ENCODE results near the gene PTPN2.

The PTPN2 gene

GRCh38 chr18:12857215-12857905 is 26.7 kb downstream of the PTPN2 start:
- no peak for DNase-seq

- no peak for DNase-seq
These were observed 28.1 kb downstream of the PTPN2 start for GRCh38 chr18:12855916-12856315.

- DNase-seq, result no peak
These were observed 31.3 kb downstream of the PTPN2 start for GRCh38 chr18:12852566-12853315.

- no peak for DNase-seq
These were observed 32.3 kb downstream of the PTPN2 start for GRCh38 chr18:12851716-12852115.

- DNase-seq, result no peak
These were observed 34.5 kb downstream of the PTPN2 start for GRCh38 chr18:12849548-12849947.

- no peak for DNase-seq
These were observed 35.6 kb downstream of the PTPN2 start for GRCh38 chr18:12848405-12848804.

- no peak for DNase-seq
These were observed 39.6 kb downstream of the PTPN2 start for GRCh38 chr18:12844391-12844790.

- DNase-seq, result no peak
These were observed 40.4 kb downstream of the PTPN2 start for GRCh38 chr18:12843420-12844350.

GRCh38 chr18:12842459-12843380 is 41.3 kb downstream of the PTPN2 start:
- no peak for DNase-seq

- DNase-seq, result no peak
These were observed 43.0 kb downstream of the PTPN2 start for GRCh38 chr18:12841070-12841469.

GRCh38 chr18:12840382-12840781 is 43.7 kb downstream of the PTPN2 start:
- DNase-seq, result no peak

- no peak for DNase-seq
These were observed 44.4 kb downstream of the PTPN2 start for GRCh38 chr18:12839526-12840196.

GRCh38 chr18:12839057-12839525 is 44.9 kb downstream of the PTPN2 start:
- DNase-seq, result no peak

- peak in 1 of 2 experiments; percentile 37 for DNase-seq
These were observed 45.8 kb downstream of the PTPN2 start for GRCh38 chr18:12838178-12838634.

GRCh38 chr18:12837747-12838146 is 46.3 kb downstream of the PTPN2 start:
- DNase-seq, result no peak

GRCh38 chr18:12836551-12836950 is 47.5 kb downstream of the PTPN2 start:
- no peak for DNase-seq

- no peak for DNase-seq
These were observed 55.7 kb downstream of the PTPN2 start for GRCh38 chr18:12828116-12829051.

- DNase-seq, result no peak
These were observed 56.4 kb downstream of the PTPN2 start for GRCh38 chr18:12827588-12827987.

GRCh38 chr18:12825230-12825629 is 58.8 kb downstream of the PTPN2 start:
- no peak for DNase-seq

GRCh38 chr18:12823892-12824291 is 60.1 kb downstream of the PTPN2 start:
- DNase-seq, result no peak

Data from NCI-H526 (cell line).